Type B pancreatic cell (in vitro differentiated cells): ENCODE data around the gene COL1A2. TPM values are rescaled to one million over a fixed set of nuclear protein-coding genes. Genes with fewer than 3 reads are reported as not detected.

Experiments used
- DNase-seq: peaks from one replicate; pipeline ENCODE4 v3.0.0; 2021; ENCODE audit warnings: mixed read lengths; ENCODE audit not compliant: unreplicated experiment; ENCODE audit errors: extremely low spot score
- H3K27ac Mint-ChIP-seq: 2 replicates; pipeline ENCODE4 v1.8.0; 2021; ENCODE audit warnings: mild to moderate bottlenecking, mixed read lengths
- H3K27me3 Mint-ChIP-seq: 2 replicates; pipeline ENCODE4 v1.8.0; 2021; ENCODE audit warnings: mixed read lengths
- H3K36me3 Mint-ChIP-seq: 2 replicates; pipeline ENCODE4 v1.8.0; 2021; ENCODE audit warnings: mixed read lengths
- H3K4me1 Mint-ChIP-seq: one replicate; pipeline ENCODE4 v1.8.0; 2021; ENCODE audit warnings: mixed read lengths; ENCODE audit not compliant: unreplicated experiment
- H3K4me3 Mint-ChIP-seq: 2 replicates; pipeline ENCODE4 v1.8.0; 2021; ENCODE audit warnings: mild to moderate bottlenecking, mixed read lengths
- H3K9me3 Mint-ChIP-seq: 2 replicates; pipeline ENCODE4 v1.8.0; 2021; ENCODE audit warnings: mixed read lengths
- CTCF ChIP-seq: fragments of 200-600 bp; sonication (generic); conservative IDR thresholded peaks from 2 replicates; pipeline ENCODE4 v1.5.0; 2021; ENCODE audit warnings: antibody characterized with exemption, mild to moderate bottlenecking
- total RNA-seq: library from RNA; stranded (reverse); gene quantifications from 2 replicates; pipeline ENCODE4 v1.2.1, GENCODE V29; 2021; ENCODE audit warnings: low replicate concordance

COL1A2 gene
- total RNA-seq, 1 donor from 2014 or later: 692 TPM

GRCh38 chr7:94400643-94401427 lies 6.1 kb downstream of the COL1A2 start:
- peaks cover 22% of the 10 kb centered on the region for H3K36me3 Mint-ChIP-seq
- no peak for TF ChIP-seq CTCF
- no peak overlapping the region for H3K4me3 Mint-ChIP-seq
- no peaks in the 10 kb centered on the region for H3K4me1 Mint-ChIP-seq
- DNase-seq: no peak
- H3K9me3 Mint-ChIP-seq: no peaks in the 10 kb centered on the region
- no peaks in the 10 kb centered on the region for H3K27me3 Mint-ChIP-seq
- H3K27ac Mint-ChIP-seq: no peak overlapping the region

GRCh38 chr7:94401428-94401814 lies 6.7 kb downstream of the COL1A2 start:
- H3K27me3 Mint-ChIP-seq: no peaks in the 10 kb centered on the region
- DNase-seq: no peak
- no peak overlapping the region for H3K4me3 Mint-ChIP-seq
- TF ChIP-seq CTCF: no peak
- no peak overlapping the region for H3K27ac Mint-ChIP-seq
- peaks cover 18% of the 10 kb centered on the region for H3K36me3 Mint-ChIP-seq
- H3K4me1 Mint-ChIP-seq: no peaks in the 10 kb centered on the region
- no peaks in the 10 kb centered on the region for H3K9me3 Mint-ChIP-seq

GRCh38 chr7:94403546-94403945 lies 8.9 kb downstream of the COL1A2 start:
- no peak for TF ChIP-seq CTCF
- no peak overlapping the region for H3K27ac Mint-ChIP-seq
- no peaks in the 10 kb centered on the region for H3K9me3 Mint-ChIP-seq
- H3K4me1 Mint-ChIP-seq: no peaks in the 10 kb centered on the region
- no peak overlapping the region for H3K4me3 Mint-ChIP-seq
- no peaks in the 10 kb centered on the region for H3K27me3 Mint-ChIP-seq
- DNase-seq: no peak
- H3K36me3 Mint-ChIP-seq: peaks cover 14% of the 10 kb centered on the region

- Mint-ChIP-seq H3K27ac (no peak overlapping the region), H3K36me3 (peaks cover 21% of the 10 kb centered on the region), H3K4me1 (no peaks in the 10 kb centered on the region), H3K27me3 (no peaks in the 10 kb centered on the region), H3K9me3 (no peaks in the 10 kb centered on the region), H3K4me3 (no peak overlapping the region)
- TF ChIP-seq CTCF: no peak
- no peak for DNase-seq
Observed at GRCh38 chr7:94405506-94405905, 10.8 kb downstream of the COL1A2 start.

GRCh38 chr7:94406696-94407095 lies 12.0 kb downstream of the COL1A2 start:
- no peak overlapping the region for H3K4me3 Mint-ChIP-seq
- no peaks in the 10 kb centered on the region for H3K9me3 Mint-ChIP-seq
- no peaks in the 10 kb centered on the region for H3K4me1 Mint-ChIP-seq
- no peak for TF ChIP-seq CTCF
- no peak for DNase-seq
- H3K27me3 Mint-ChIP-seq: no peaks in the 10 kb centered on the region
- H3K36me3 Mint-ChIP-seq: peaks cover 19% of the 10 kb centered on the region
- no peak overlapping the region for H3K27ac Mint-ChIP-seq
